Stimulated activated CD8-positive, alpha-beta memory T cell treated with anti-CD3 and anti-CD28 coated beads, Interleukin-2, amount 100 ng/mL, for 48 hours (primary cell): Measurements from ENCODE around the gene FOXN3.
A peak's percentile ranks its signal among the peaks of the same experiment; 100 is the strongest.

Experiments
- DNase-seq, 2 donors: peaks; one replicate each; pipeline ENCODE4 v3.0.0-alpha.2; 2020; ENCODE audit warnings: low read depth in 2 of 2

The FOXN3 gene, protein sequence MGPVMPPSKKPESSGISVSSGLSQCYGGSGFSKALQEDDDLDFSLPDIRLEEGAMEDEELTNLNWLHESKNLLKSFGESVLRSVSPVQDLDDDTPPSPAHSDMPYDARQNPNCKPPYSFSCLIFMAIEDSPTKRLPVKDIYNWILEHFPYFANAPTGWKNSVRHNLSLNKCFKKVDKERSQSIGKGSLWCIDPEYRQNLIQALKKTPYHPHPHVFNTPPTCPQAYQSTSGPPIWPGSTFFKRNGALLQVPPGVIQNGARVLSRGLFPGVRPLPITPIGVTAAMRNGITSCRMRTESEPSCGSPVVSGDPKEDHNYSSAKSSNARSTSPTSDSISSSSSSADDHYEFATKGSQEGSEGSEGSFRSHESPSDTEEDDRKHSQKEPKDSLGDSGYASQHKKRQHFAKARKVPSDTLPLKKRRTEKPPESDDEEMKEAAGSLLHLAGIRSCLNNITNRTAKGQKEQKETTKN

GRCh38 chr14:89417091-89417464 lies at the start of gene FOXN3:
FOXN3 (minus strand) TSS chr14:89417233; CDS start chr14:89412476, 4,757 bp downstream.
- DNase-seq = peak; percentile 75 to 79

- peak; percentile 21 to 24 for DNase-seq
Measured at GRCh38 chr14:89466484-89466883, 49.5 kb upstream of the FOXN3 start.

DNA sequence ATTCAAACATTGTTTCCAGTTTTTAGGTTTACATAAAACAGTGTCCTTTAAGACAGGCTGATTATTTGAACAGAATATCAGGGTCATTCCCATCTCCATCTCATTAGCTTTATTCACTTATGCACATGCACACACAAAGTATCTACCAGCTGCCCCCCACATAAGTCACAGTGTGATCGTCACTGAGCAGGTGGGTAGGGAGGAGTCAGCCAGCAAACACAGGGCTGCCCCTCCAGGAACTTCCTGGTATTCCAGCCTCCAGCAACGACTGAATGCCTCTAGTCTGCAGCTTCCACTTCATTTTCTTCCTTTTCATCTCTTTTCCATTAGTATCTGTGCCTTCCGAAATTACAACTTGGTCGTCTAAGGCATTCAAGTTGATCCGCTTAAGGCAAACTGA lies 48.8 kb upstream of the FOXN3 start:
- DNase-seq = no peak

DNA sequence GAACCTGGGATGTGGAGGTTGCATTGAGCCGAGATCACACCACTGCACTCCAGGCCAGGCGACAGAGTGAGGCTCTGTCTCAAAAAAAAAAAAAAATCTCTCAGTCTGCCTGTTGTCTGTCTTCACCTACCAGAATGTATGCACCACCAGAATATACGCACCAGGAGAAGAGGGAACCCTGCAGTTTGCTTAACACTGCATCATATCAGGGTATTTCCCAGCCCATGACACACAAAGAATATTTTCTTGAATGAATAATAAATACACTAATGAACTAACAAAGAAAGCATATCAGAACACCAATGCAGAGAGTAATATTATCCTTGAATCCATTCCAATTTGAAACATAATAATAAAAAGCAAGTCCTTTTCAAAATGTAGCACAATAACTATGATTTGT lies 44.2 kb upstream of the FOXN3 start:
- no peak for DNase-seq

- no peak for DNase-seq
Measured at GRCh38 chr14:89458713-89459420, 41.8 kb upstream of the FOXN3 start.

GRCh38 chr14:89457007-89457406 lies 40.0 kb upstream of the FOXN3 start:
- no peak for DNase-seq

DNA sequence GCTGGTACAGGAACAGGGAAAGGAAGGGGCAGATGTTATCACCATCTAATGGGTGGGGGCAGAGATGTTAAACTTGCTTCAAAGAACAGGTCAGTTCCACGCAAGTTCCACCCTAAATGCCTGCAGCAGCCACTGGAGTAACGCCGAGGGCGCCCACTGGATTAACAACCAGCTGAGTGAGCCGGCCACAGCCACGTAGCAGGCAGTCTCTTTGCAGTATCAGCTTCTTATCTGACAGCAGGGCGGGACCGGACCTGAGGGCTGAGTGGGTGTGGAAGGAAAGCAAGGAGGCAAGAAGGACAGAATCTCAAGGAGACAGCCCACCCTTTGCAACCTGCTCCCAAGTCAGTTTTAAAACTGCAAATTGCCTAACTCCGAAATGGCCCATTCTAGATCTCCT lies 38.4 kb upstream of the FOXN3 start:
- DNase-seq = no peak

DNA sequence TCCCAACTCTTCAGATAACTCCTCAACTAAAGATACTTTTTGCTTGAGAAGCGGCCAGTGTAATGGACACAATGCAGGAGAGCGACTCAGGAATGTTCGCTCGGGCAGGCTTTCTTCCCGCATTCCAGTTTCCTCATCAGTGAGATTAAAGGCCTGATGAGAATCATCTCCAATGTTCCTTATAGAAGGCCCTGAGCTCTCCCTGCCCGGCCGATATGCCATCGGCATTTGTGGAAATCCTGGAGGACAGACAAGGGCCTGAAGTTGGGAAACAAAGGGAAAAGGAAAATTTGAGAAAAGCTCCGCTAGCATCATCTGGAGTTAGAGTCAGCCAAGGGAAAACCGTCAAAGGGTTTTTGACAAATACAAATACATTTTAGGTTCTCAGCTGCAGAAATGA lies 38.0 kb upstream of the FOXN3 start:
- DNase-seq = no peak

GRCh38 chr14:89452281-89452680 lies 35.2 kb upstream of the FOXN3 start:
- no peak for DNase-seq

GRCh38 chr14:89451229-89451628 lies 34.2 kb upstream of the FOXN3 start:
- DNase-seq = no peak

GRCh38 chr14:89447182-89447944 lies 30.3 kb upstream of the FOXN3 start:
- DNase-seq = no peak

- DNase-seq = peak in 1 of 2 donors; percentile 28
Measured at GRCh38 chr14:89445273-89445973, 28.4 kb upstream of the FOXN3 start.

DNA sequence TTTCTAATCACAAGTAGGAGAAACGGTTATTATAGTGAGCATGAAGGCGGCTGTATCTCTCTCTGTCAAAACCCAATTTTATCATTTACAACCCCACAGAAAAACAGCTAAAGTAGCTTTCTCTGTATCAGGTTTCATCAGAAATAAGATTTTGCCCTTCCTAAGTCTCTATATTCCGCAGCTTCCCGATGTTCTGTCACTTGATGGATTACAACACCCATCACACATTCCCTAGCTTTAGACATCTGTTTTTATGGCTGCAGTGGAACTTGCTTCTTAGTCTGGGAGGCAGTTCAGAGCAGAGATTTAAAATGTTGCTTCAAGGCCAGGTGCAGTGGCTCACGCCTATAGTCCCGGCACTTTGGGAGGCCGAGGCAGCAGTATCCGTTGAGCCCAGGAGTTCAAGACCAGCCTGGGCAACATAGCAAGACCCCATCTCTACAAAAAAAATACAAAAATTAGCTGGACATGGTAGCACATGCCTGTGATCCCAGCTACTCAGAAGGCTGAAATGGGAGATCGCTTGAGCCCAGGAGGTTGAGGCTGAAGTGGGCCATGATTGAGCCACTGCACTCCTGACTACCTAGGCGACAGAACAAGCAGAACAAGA lies 27.6 kb upstream of the FOXN3 start:
- DNase-seq = no peak

- DNase-seq = no peak
Measured at GRCh38 chr14:89444044-89444443, 27.0 kb upstream of the FOXN3 start.

- DNase-seq = no peak
Measured at GRCh38 chr14:89443042-89443629, 26.1 kb upstream of the FOXN3 start.

DNA sequence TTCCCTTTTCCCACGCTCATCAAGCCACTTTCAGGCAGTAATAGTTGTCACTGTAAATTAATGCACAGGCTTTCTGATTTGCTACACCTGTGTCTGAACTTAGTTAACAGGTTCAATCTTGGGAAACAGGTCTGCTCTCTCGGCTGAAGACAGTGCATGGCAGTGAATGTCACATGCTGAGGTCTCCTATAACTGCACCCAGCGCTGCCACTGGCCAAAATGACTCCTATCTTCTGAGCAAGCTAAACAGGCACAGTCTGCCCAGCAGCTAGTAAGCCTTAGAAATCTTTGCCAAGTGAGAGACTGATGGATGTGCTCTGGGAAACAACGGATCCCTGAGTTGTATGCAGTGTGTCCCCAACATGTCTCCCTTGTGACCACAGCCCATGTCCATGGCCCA lies 25.2 kb upstream of the FOXN3 start:
- no peak for DNase-seq

DNA sequence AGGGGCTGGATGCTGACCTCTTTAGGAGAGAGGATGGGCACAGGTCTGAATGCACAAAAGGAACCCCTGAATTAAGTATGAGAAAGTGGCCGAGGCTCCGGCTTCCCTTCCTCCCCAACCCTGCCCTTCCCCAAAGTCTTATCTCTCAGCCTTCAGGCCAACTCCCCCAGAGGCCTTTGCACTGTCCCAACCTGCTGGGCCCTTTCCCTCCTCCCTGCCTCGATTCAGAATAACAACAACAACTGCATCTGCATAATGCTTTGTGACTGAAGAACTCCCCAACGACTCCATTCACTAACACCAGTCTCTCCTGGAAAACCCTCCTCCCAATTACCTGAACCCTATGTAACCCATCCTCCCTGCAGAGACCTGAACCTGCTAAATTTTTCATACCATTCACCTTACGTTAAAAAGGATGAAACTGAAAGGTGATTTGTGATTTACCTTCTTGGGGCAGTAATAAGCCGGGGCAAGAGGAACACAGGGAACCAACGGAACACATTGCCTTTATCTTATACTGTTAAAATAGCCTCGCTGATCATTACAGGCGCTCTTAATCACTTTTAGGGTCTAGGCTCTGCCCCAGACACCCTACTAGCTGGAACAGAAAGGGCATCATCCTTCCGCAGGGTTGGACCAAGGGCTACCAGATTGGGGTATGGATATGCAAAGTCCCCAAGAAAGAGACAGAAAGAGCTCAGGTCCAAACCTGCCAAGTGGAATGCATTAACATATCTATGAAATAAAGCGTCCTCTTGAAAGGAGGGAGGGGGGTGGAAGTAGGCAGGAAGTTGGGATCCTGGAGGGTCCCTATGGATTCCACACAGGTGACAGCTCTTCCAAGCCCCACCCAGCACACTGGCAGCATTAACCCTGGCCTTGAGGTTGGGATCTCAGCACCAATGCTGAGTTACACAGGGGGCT lies 24.2 kb upstream of the FOXN3 start:
- DNase-seq = no peak

DNA sequence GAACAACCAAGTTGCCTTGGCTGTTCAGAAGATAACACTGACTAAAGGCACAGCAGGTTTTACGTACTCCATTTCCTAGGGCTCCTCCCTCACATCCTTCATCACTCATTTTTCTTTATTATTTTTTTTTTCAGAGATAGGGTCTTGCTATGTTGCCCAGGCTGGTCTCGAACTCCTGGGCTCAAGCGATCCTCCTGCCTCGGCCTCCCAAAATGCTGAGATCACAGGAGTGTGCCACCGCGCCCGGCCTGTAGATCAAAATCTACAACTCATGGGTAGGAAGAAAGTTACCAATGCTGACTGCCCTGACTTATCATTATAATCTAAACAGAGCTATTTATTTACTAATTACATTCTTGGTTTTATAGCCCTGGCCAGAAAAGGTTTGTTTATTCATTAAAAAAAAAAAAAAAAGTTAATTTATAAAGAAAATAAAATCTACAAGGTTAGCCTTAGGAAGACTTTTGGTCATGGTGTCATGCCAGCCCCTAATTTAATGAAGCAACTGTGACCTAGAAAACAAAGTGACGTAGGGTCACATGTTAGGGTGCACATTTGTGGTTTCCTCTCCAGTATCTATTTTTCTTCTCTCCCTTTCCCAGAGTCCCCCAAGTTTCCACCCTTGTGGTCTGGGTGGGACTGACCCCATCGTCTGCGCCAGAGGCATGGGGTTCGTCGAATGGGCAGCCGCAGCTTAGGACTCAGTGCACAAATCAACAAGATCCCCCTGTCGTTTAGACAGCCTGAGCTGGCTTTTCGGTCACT lies 19.0 kb upstream of the FOXN3 start:
- DNase-seq = no peak

DNA sequence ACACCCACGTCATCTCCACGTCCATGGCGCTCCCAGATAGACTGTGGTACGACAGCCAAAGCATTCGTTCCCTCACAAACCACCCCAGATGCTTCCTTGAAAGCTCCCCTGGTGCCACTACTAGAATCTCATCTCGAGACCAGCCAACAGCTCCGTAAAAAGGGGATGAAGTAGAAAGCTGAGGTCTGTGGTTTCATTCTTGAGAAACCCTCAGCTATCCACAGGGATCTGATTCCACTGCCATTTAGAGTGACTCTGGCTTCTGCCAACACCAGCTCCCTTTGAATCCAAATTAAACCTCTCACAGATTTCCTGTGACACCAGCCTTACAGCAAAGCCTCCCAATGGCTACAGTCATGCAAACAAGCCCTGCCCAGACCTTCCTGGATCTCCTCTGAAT lies 18.5 kb upstream of the FOXN3 start:
- no peak for DNase-seq
